ENCODE data around the gene AIRE.
"Not testable (repeated sequence)": the region's sequence is repeated elsewhere in the genome, so short reads cannot be mapped to it uniquely, and the experiment has no call there.

AIRE gene

DNA sequence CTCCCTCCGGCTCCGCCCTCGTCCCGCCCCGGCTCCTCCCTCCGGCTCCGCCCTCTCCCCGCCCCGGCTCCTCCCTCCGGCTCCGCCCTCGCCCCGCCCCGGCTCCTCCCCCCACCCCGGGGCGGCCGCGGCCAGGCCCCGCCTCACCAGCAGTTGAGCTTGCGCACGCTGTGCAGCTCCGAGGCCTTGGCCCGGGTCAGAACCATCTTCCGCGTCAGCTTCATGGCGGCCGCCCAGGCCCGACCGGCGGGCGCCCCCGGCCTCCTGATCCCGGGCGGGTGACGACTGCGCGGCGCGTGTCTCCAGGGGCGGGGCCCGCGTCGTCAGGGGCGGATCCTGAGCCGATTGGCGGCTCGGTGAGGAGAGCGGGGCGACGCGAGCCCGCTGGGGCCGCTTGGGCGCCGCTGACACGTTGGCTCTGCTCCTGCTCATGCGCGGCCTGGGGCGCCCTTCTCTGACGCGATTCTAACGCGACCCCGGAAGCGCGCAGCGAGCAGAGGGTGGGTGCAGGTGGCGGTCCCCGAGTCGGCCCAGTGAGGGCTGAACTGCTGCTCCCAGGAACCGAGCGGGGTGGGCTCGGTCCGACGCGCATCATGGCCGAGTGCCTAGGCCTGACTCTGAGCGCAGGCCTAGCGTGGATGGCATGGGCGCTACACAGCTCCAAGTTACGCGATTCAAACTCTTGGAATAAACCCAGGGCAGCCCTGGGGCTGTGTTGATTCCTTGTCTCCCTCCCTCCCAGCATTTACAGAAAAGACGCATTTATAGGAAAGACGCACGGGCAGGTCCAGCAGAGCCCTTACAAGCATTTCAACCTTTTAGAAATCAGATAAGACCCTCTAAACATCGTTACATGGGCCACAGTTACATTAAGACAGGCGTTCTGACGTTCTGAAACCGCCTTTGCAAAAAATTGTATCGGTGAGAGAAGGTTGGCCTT, 53.6 kb downstream of the AIRE start, which contains the start of gene CFAP410:
Gene CFAP410, minus strand, starts transcription at position 420 of the 940 bp plus-strand sequence. Its CDS starts 196 bp downstream, at position 224.
- DNase-seq, result peak; percentile 93

DNA sequence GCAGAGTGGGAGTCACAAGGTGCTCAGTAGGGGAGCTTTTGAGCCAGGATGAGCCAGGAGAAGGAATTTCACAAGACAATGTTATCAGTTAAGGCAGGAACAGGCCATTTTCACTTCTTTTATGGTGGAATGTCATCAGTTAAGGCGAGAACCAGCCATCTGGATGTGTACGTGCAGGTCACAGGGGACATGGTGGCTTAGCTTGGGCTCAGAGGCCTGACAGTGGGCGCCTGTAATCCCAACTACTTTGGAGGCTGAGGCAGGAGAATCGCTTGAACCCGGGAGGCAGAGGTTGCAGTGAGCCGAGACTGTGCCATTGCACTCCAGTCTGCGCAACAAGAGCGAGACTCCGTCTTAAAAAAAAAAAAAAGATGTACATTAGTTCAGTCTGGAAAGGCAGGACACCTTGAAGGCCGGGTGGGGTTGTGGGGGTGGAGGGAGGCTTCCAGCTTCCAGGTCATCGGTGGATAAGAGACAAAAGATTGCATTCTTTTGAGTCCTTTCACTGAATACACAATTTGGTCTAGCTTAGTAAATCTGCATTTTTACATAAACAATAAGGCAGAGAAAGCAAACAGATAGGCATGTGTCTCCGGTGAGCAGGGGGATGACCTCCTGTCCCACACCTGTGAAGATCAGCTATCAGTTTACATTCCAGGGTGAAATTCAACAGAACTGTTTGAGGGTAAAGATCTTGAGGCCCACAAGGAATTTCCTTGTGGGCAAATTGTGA, 56.2 kb downstream of the AIRE start:
- not testable (repeated sequence) for DNase-seq

DNA sequence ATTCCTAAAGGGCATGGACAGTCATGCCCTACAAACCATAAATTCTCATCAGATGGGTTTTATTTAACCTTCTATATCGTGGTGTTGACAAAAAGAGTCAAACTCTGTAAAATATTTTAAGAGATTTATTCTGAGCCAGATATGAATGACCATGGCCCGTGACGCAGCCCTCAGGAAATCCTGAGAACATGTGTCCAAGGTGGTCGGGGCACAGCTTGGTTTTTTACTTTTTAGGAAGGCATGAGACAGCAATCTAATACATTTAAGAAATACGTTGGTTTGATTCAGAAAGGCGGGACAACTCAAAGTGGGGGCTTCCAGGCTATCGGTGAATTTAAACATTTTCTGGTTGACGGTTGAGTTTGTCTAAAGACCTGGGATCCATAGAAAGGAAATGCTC, 57.3 kb downstream of the AIRE start:
- not testable (repeated sequence) for DNase-seq

DNA sequence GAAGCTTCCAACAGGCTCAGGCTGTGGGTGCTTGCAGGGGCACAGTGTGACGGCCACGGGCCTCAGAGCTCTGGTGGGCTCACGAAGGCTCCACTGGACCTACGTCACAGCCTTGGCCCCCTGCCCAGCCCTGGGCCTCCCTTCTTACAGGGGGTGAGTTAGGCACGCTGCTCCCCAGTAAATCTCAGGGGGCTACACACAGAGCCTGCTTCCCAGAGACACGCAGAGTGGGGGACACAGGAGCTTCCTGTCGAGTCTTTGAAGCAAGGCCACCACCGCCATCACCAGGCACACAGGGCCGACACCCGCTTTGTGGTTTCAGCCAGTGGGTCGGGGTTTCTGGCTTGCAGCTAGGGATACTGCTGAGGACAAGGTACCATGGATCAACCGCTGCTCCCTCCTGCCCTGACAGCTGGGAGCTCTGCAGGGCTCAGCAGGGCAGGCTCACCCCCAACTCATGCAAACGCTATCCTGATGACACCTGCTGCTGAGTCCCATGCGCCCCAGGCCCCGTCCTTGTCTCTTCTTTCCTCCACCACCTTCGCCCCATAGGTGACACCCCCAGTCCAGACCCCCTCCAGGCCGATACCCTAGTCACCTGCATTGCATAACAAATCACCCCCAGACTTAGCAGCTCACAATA, 59.0 kb downstream of the AIRE start:
- DNase-seq, result no peak

DNA sequence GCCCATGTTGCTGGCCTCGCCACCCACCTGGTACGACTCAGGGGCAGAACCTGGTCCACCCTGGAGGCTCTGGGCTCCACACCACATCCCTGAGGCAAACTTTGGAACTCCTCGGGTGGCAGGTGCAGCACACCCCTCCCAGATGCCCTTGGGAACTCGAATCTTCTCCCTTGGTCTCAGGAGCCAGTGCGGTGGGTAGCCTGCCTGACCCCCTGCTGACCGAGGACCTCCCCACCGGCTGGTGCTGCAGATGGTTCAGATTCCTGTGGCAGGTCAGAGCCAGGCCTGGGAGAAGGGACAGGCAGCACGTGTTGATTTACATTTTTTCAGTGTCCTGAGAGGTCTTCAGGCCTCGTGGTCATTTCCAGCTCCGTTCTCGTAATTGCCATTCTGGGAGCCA, 59.8 kb downstream of the AIRE start:
- DNase-seq, result no peak

DNA sequence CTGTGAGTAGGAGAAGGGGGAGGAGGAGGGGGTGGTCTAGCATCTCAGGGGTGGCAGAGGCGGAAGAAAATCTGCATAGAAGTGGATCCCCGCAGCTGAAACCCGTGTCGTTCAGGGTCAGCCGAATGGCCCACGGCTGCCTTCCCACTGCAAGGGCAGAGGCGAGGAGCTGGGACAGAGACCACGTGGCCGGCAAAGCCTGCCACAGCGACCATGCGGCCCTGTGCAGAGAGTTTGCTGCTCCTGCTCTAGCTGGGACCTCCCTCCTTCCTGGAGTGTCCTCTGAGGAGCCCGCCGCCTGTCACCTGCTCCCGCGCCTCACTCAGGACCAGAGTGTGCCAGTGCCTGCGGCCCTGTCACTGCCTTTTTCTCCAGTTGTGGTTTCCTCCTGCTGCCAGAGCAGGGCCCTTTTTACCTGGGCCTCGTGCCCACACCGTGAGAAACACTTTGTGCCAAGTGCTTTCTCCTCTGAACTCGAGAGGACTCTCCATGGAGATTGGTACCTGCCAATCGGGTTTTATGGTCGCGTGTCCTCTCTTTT, 62.3 kb downstream of the AIRE start:
- DNase-seq, result no peak
